H1 (cell line): Measurements from ENCODE around the gene ESR1.

Experiments
- CHD1 ChIP-seq: IDR thresholded peaks from 2 replicates; pipeline ENCODE4 v1.6.1; 2012; ENCODE audit warnings: low read depth, low read length, improper control_type of control experiment
- TEAD4 ChIP-seq: IDR thresholded peaks from 2 replicates; pipeline ENCODE4 v1.6.1; 2012; ENCODE audit warnings: low read depth, low read length, inconsistent platforms, mixed read lengths

DNA sequence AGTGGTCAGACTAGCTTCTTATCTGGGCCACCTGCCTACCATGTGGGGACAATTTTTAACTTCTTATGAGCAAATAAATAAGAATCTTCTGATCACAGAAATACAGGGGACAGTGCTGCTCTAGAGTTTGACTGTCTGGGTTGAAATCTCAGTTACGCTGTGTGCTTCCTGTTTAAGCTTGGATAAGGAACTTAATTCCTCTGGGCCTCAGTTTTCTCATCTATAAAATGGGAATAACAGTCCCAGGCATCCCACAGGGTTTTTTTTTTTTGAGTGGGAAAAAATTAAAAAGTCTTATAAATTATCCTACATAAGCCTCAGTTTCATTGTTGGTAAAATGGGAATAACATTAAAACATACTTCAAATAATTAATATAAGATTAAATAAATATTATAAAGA is 340.9 kb downstream of the ESR1 start:
- TF ChIP-seq TEAD4 (no peak), CHD1 (no peak)
